Measurements from ENCODE around the gene NR1H3.

GRCh38 chr11:47229161-47229560 lies 28.6 kb upstream of the NR1H3 start:
- TF ChIP-seq CTCF (conservative IDR thresholded peaks at IDR 0.05; ENCODE audit: low read length) (no peak), EZH2phosphoT487 (IDR thresholded peaks at IDR 0.05; ENCODE audit: borderline replicate concordance, low read depth, low read length) (no peak)

Measured in OCI-LY7 (cell line).